ENCODE results near the gene SPTAN1.

The SPTAN1 gene

GRCh38 chr9:128607642-128608350 is 55.4 kb downstream of the SPTAN1 start:
- DNase-seq: peak; percentile 85

DNA sequence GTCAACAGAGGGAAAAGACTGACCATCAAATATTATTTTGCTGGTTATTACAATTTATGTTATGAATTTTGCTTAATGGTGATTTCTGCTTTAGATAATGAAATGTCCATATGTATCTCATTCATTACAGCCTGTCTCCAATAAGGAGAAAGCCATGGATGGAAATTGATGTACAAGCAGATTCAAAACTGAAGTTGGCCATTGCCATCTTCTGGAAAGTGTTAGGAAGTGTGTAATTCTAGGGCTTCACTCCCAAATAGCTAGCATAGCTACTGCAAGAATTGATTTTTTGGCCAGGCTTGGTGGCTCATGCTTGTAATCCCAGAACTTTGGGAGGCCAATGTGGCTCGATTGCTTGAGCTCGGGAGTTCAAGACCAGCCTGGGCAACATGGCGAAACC is 58.5 kb downstream of the SPTAN1 start:
- DNase-seq: no peak

GRCh38 chr9:128611600-128612394 is 59.4 kb downstream of the SPTAN1 start:
- DNase-seq: no peak

DNA sequence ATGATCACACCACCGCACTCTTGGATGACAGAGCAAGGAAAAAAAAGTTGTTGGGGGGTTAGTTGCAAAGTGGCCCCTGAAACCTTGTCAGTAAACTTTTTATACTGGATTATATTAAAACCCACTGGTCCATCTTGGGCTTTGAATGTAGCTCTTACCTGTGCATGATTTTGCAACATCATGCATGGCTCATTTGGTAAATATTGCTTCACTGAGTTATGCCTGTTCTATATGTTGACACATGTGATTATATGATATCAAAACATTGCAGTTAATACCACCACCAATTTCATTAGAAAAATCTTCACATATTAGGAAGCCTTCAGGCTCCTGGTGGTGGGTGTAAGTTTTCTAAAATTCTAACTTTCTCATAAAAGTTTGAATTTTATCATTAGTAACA is 62.3 kb downstream of the SPTAN1 start:
- DNase-seq: no peak

- no peak for DNase-seq
These were observed 63.2 kb downstream of the SPTAN1 start for GRCh38 chr9:128615571-128615970.

DNA sequence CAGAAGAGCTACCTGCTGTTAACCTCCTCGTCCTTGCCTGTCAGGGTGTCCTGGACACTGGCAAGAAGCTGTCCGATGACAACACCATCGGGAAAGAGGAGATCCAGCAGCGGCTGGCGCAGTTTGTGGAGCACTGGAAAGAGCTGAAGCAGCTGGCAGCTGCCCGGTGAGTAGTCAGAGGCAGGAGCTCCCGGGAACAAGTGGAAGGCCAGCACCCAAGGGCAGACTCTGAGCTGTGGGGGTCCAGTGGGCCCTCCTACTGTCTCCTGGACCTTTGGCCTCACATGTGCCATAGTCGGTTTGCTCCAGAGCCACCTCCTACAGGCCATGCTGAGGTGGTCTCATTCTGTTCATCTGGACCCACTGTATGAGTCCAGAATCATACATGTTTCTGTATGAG is 65.6 kb downstream of the SPTAN1 start:
- no peak for DNase-seq

DNA sequence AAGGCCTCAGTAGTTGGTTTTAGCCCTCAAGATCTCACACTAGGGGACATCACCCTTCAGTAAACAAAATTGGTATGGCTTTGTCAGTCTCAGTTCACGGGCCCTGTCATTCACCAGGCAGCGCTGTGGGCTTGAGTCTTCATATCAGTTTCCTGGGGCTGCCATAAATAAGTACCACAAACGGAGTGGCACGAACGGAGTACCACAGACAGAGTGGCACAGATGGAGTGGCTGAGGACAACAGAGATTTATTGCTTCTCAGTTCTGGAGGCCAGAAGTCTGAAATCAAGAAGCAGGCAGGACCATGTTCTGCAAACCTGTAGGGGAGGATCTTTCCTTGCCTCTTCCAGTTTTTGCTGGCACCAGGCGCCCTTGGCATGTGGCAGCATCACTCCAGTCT is 66.7 kb downstream of the SPTAN1 start:
- DNase-seq: no peak

DNA sequence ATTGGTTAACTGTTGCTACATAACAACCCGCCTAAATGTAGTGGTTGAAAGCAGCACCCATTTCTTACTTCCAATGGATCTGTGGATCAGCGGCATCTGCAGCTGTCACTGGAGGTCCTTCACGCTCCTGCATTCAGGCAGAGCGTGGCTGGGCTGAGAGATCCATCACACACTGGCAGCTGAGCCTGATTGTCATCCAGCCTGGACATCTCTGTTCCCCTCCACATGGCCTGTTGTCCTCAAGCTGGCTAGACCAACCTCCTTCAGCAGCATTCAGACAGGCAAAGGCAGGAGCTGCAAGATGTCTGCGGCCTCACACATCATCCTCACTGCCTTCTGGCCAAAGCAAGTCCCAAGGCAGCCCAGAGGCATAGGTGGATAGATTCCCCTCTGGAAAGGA is 67.4 kb downstream of the SPTAN1 start:
- no peak for DNase-seq

DNA sequence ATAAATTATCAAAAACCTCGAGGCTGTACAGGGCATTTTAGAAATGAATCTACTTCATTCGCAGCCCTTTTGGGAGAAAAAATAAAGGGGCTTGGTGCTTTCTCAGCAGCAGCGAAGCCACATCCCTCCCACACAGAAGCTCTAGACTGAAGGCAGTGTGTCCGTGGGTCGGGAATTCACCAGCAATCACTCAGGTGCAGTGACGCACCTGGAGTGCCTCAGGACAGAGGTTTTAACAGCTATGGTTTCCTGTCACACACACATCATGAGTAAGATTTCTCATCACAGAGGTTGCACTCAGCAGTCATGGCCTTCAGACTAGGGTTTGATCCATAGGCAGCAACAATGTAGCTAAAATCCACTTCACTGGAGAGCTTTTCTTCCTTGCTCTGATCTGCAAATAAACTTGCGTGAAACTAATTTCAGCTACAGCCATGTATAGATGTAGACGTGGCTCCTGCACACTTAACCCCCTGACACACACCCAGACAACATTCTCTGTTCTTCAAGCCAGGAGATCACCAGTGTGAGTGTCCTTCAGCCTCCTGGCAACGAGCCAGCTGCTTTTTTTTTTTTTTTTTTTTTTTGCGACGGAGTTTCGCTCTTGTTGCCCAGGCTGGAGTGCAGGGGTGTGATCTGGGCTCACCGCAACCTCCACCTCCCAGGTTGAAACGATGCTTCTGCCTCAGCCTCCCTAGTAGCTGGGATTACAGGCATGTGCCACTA is 69.5 kb downstream of the SPTAN1 start:
- DNase-seq: no peak

GRCh38 chr9:128624566-128624965 is 72.2 kb downstream of the SPTAN1 start:
- no peak for DNase-seq

DNA sequence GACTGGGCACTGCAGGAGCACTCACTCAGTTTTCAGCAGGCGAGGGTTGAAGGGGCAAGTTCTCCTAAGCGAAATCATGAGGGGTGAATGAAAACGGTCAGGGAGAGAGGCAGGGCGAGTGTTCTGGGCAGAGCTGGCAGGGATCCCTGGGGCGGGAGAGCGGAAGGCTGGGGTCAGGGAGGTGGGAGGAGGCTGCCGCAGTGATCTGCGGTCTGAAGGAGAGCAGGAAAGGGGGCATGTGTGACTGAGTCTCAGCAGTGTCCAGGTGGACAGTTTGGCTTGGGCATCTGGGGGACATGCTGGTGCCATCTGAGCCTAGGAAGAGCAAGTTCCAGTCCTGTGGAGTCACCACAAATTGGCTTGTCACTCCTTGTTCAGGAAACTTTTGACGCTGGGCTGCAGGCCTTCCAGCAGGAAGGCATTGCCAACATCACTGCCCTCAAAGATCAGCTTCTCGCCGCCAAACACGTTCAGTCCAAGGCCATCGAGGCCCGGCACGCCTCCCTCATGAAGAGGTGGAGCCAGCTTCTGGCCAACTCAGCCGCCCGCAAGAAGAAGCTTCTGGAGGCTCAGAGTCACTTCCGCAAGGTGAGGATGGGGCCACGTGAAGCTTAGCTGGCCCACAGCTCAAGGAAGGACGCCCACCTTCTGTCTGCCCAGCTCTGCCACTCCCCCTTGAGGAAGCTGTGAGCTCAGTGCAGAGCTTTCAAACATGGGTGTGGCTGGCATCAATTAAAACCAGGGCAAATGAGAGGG is 73.2 kb downstream of the SPTAN1 start:
- no peak for DNase-seq

DNA sequence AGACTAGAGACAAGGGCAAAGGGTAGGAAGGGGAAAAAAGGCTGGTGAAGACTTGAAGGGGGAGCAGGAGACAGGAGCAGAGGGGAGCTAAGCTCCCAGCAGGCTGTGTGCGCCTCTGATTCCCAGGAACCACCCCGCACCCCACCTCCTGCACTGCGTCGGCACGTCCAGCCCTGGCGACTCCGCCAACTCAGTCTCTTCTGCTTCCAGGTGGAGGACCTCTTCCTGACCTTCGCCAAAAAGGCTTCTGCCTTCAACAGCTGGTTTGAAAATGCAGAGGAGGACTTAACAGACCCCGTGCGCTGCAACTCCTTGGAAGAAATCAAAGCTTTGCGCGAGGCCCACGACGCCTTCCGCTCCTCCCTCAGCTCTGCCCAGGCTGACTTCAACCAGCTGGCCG is 73.8 kb downstream of the SPTAN1 start:
- DNase-seq: no peak

GRCh38 chr9:128627127-128627715 is 74.8 kb downstream of the SPTAN1 start:
- DNase-seq: no peak

DNA sequence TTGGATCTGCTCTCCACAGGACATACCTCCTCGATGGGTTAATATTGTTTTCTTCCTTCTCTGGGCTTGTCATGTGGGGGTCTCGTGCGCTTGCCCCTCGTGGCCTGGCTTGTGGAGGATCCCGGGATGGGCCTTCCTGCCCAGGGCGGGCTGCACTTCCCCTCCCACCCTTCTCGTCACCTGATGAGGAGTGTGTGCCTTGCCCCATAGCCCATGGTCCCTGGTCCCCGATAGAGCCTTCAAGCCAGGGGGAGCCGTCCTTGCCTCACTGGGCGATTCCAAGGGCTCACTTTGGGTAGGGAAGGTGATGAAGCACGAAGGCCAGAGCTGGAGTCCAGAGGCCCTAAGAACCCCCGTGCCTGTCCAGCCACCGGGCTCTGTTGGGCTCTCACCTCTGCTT is 75.5 kb downstream of the SPTAN1 start:
- no peak for DNase-seq

DNA sequence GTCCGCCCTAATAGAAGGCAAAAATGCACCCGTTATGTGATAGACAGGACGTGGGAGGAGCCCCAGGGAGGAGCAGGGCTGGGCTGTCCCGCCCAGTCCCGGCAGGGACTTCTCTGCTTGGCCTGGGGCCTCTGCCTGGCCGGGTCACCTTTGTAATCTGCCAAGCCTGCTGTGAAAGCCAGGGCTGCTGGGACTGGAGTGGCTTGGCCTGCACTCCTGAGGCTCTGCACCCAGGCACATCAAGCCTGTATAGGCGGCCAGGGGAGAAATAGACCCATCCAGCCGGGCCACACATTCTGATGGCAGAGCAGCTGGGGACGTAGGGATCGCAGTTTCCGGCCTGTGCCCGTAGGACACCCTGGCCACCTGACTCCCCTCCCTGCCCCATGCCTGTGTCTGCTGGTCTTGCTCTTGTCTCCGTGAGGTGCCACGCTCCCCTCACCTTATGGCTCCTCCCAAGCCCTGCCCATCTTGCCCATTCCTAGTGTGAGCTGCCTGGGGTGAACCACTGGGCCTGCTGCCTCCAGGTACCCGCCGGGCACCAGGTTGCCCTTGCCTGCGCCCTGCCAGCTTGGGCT is 76.2 kb downstream of the SPTAN1 start:
- DNase-seq: no peak

- DNase-seq: no peak
These were observed 76.7 kb downstream of the SPTAN1 start for GRCh38 chr9:128629136-128629535.

GRCh38 chr9:128629852-128630545 is 77.6 kb downstream of the SPTAN1 start:
- DNase-seq: no peak

DNA sequence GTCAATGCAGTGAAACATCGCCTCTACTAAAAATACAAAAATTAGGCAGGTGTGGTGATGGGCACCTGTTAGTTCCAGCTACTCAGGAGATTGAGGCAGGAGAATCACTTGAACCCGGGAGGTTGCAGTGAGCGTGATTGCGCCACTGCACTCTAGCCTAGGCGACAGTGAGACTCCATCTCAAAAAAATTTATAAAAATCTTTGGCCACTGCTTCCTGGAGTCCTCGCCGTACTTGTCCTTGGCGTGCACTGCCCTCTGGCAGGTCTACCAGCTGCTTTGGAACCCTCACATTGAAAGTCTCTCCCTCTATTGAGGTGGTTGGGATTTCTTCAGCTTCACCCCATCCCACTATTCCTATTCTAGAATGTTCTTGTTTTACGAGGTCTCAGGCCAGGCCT is 79.2 kb downstream of the SPTAN1 start:
- no peak for DNase-seq

- DNase-seq: no peak
These were observed 79.7 kb downstream of the SPTAN1 start for GRCh38 chr9:128632066-128632465.

DNA sequence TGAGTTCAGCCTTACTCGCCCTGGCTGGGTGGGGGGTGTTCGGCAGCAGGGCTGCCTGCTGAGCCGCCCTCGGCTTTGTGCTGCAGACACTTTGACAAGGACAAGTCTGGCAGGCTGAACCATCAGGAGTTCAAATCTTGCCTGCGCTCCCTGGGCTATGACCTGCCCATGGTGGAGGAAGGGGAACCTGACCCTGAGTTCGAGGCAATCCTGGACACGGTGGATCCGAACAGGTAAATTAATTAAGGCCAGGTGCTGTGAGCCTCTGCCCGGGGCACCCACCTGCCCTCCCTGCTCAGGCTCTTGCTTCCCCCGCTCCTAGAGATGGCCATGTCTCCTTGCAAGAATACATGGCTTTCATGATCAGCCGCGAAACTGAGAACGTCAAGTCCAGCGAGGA is 80.1 kb downstream of the SPTAN1 start:
- DNase-seq: no peak

DNA sequence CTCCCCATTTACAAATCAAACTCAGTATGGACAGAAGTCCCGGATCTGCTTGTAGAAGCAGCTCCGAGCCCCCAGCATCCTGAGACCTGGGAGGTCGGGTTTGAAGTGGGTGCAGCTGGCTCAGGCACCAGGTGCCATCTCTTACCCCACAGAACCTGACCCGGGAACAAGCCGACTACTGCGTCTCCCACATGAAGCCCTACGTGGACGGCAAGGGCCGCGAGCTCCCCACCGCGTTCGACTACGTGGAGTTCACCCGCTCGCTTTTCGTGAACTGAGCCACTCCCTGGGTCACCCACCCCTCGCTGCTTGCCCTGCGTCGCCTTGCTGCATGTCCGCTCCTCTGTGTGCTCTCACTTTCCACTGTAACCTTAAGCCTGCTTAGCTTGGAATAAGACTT is 80.7 kb downstream of the SPTAN1 start:
- no peak for DNase-seq

- DNase-seq: no peak
These were observed 81.2 kb downstream of the SPTAN1 start for GRCh38 chr9:128633601-128634000.
